Hepatocyte (in vitro differentiated cells): ENCODE results near the gene GLT6D1. TPM values are rescaled to one million over a fixed set of nuclear protein-coding genes. Genes with fewer than 3 reads are reported as not detected.

ENCODE experiments used
- DNase-seq: peaks from one replicate; pipeline ENCODE4 v3.0.0-alpha.2; 2016; ENCODE audit warnings: low spot score
- H2AFZ ChIP-seq: fragments of 200-600 bp; sonication (generic); 2 replicates; pipeline ENCODE4 v1.6.0; 2016; ENCODE audit warnings: antibody characterized with exemption, mild to moderate bottlenecking
- H3K27ac ChIP-seq: fragments of 200-600 bp; sonication (generic); 2 replicates; pipeline ENCODE4 v1.5.1; 2016; ENCODE audit warnings: mild to moderate bottlenecking
- H3K27me3 ChIP-seq: fragments of 200-600 bp; sonication (generic); 2 replicates; pipeline ENCODE4 v1.6.1; 2016
- H3K36me3 ChIP-seq: fragments of 200-600 bp; sonication (generic); replicated peaks from 2 replicates; pipeline ENCODE4 v1.5.1; 2016; ENCODE audit warnings: low read depth; ENCODE audit not compliant: insufficient read depth
- H3K4me1 ChIP-seq: fragments of 200-600 bp; sonication (generic); 2 replicates; pipeline ENCODE4 v1.5.1; 2016; ENCODE audit warnings: mild to moderate bottlenecking, moderate library complexity; ENCODE audit not compliant: insufficient read depth
- H3K4me2 ChIP-seq: fragments of 200-600 bp; sonication (generic); 2 replicates; pipeline ENCODE4 v1.6.0; 2016
- H3K4me3 ChIP-seq: fragments of 200-600 bp; sonication (generic); 2 replicates; pipeline ENCODE4 v1.5.1; 2016; ENCODE audit warnings: mild to moderate bottlenecking
- H3K79me2 ChIP-seq: fragments of 200-600 bp; sonication (generic); 2 replicates; pipeline ENCODE4 v1.6.0; 2017; ENCODE audit warnings: mild to moderate bottlenecking
- H3K9me2 ChIP-seq: fragments of 200-600 bp; sonication (generic); replicated peaks from 2 replicates; pipeline ENCODE4 v1.6.0; 2017; ENCODE audit warnings: mild to moderate bottlenecking; ENCODE audit not compliant: insufficient read depth
- H3K9me3 ChIP-seq: fragments of 200-600 bp; sonication (generic); 2 replicates; pipeline ENCODE4 v1.5.1; 2016; ENCODE audit warnings: low read depth, mild to moderate bottlenecking
- H4K20me1 ChIP-seq: fragments of 200-600 bp; sonication (generic); 2 replicates; pipeline ENCODE4 v1.6.0; 2016; ENCODE audit warnings: mild to moderate bottlenecking; ENCODE audit not compliant: insufficient read depth, poor library complexity, severe bottlenecking
- CTCF ChIP-seq: fragments of 200-600 bp; sonication (generic); IDR thresholded peaks from 2 replicates; pipeline ENCODE4 v1.5.1; 2016; ENCODE audit warnings: antibody characterized with exemption, mild to moderate bottlenecking; ENCODE audit not compliant: poor library complexity
- EZH2 ChIP-seq: fragments of 200-600 bp; sonication (generic); IDR thresholded peaks from 2 replicates; pipeline ENCODE4 v1.6.1; 2016; ENCODE audit warnings: antibody characterized with exemption, mild to moderate bottlenecking, borderline replicate concordance
- EZH2phosphoT487 ChIP-seq: fragments of 200-600 bp; sonication (generic); IDR thresholded peaks from one replicate; pipeline ENCODE4 v1.6.1; 2018; ENCODE audit warnings: antibody characterized with exemption, mild to moderate bottlenecking, low read depth, moderate library complexity; ENCODE audit not compliant: unreplicated experiment, severe bottlenecking
- WGBS: methylation state at CpG from one replicate; pipeline ENCODE4 v1.1.6; 2016; ENCODE audit warnings: low lambda C conversion rate; ENCODE audit errors: missing lambda C conversion rate; 5-methylcytosine and 5-hydroxymethylcytosine counted together
- polyA plus RNA-seq: library from polyadenylated mRNA; unstranded; fragments of >200 nt; fragmentation: Nextera tagmentation; extraction: Ambion mirVana; gene quantifications from 2 replicates; pipeline ENCODE4 v1.2.1, GENCODE V29; 2016
- total RNA-seq: library from RNA; depleted of rRNA; stranded (reverse); fragments of >200 nt; gene quantifications from 2 replicates; pipeline ENCODE4 v1.2.3, GENCODE V29; 2014

The GLT6D1 gene
- total and polyA plus RNA-seq, 2 experiments from 2014 or later: 0.20 TPM; not detected in 1

DNA sequence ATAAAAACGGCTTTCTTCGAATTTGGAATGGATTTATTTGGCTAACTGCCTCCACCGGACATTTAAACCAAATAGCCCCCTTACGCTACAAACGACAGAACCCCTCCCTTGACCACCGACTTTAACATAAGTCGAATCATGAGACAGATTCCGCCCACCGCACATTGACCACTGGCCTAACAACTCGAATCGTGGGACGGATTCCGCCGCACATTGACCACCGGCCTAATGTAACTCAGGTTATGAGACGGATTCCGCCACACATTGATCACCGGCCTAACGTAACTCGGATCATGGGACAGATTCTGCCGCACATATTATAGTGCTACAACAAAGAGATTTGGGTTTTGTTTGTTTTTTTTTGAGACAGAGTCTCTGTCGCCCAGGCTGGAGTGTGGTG is 21.1 kb upstream of the GLT6D1 start:
- Histone ChIP-seq H3K36me3 (no peaks in the 10 kb centered on the region), H3K9me2 (no peaks in the 10 kb centered on the region), H3K27ac (no peak overlapping the region), H4K20me1 (no peaks in the 10 kb centered on the region), H3K4me1 (no peaks in the 10 kb centered on the region), H3K4me3 (no peak overlapping the region), H3K4me2 (no peak overlapping the region), H3K27me3 (no peaks in the 10 kb centered on the region), H3K79me2 (no peaks in the 10 kb centered on the region), H3K9me3 (no peaks in the 10 kb centered on the region), H2AFZ (no peak overlapping the region)
- WGBS: 93% methylated on average over 22 of the region's 22 CpGs
- no peak for DNase-seq
- no peak for TF ChIP-seq EZH2phosphoT487
- TF ChIP-seq EZH2: no peak
- no peak for TF ChIP-seq CTCF

DNA sequence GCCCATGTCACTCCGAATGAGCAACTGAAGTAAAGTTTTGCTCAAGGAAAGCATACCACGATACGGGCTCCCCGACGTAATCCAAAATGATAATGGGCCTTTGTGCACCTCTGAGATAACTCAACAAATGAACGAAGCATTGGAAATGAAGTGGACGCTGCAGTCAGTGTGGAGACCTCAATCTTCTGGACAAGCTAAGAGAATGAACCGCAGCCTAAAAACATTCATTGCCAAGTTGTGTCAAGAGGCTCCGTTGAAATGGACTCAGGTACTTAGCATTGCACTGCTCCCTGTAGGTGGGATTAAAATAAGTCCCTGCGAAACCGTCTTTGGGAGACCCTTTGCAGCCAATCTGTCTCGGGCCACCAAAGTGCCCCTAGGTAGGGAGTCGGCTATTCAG is 19.9 kb upstream of the GLT6D1 start:
- H4K20me1 ChIP-seq: no peaks in the 10 kb centered on the region
- no peak overlapping the region for H3K4me3 ChIP-seq
- H3K9me2 ChIP-seq: no peaks in the 10 kb centered on the region
- WGBS: 91% methylated on average over 13 of the region's 13 CpGs
- no peak for TF ChIP-seq EZH2
- TF ChIP-seq CTCF: no peak
- no peak for TF ChIP-seq EZH2phosphoT487
- H3K27me3 ChIP-seq: no peaks in the 10 kb centered on the region
- no peak overlapping the region for H3K4me2 ChIP-seq
- H3K79me2 ChIP-seq: no peaks in the 10 kb centered on the region
- H2AFZ ChIP-seq: no peak overlapping the region
- no peak overlapping the region for H3K27ac ChIP-seq
- DNase-seq: no peak
- H3K36me3 ChIP-seq: no peaks in the 10 kb centered on the region
- no peaks in the 10 kb centered on the region for H3K9me3 ChIP-seq
- no peaks in the 10 kb centered on the region for H3K4me1 ChIP-seq

- Histone ChIP-seq H3K9me2 (no peaks in the 10 kb centered on the region), H3K9me3 (no peaks in the 10 kb centered on the region), H3K27me3 (no peaks in the 10 kb centered on the region), H3K4me3 (no peak overlapping the region), H3K4me2 (no peak overlapping the region), H4K20me1 (no peaks in the 10 kb centered on the region), H2AFZ (no peak overlapping the region), H3K36me3 (no peaks in the 10 kb centered on the region), H3K4me1 (no peaks in the 10 kb centered on the region), H3K27ac (no peak overlapping the region), H3K79me2 (no peaks in the 10 kb centered on the region)
- TF ChIP-seq CTCF: no peak
- no peak for TF ChIP-seq EZH2phosphoT487
- 86% methylated on average over 15 of the region's 15 CpGs for WGBS
- no peak for DNase-seq
Observed at GRCh38 chr9:135657416-135657815, 18.1 kb upstream of the GLT6D1 start.

GRCh38 chr9:135655317-135655716 is 16.0 kb upstream of the GLT6D1 start:
- Histone ChIP-seq H4K20me1 (no peaks in the 10 kb centered on the region), H3K4me3 (no peak overlapping the region), H3K9me2 (no peaks in the 10 kb centered on the region), H3K27ac (no peak overlapping the region), H3K9me3 (no peaks in the 10 kb centered on the region), H3K4me1 (no peaks in the 10 kb centered on the region), H3K36me3 (no peaks in the 10 kb centered on the region), H3K4me2 (no peak overlapping the region), H2AFZ (no peak overlapping the region), H3K27me3 (no peaks in the 10 kb centered on the region), H3K79me2 (no peaks in the 10 kb centered on the region)
- TF ChIP-seq EZH2 (no peak), CTCF (no peak), EZH2phosphoT487 (no peak)
- no peak for DNase-seq
- 94% methylated on average over 8 of the region's 8 CpGs for WGBS
